GM21723 (cell line): ENCODE measurements around the gene HTRA3.

Experiments used
- ATAC-seq: cut with Tn5 transposase; IDR thresholded peaks from one replicate; pipeline ENCODE4 v1.9.1; 2021; ENCODE audit warnings: mild to moderate bottlenecking, moderate library complexity; ENCODE audit not compliant: unreplicated experiment

The HTRA3 gene

GRCh38 chr4:8290701-8290970 is 21.1 kb downstream of the HTRA3 start:
- ATAC-seq: no peak

- no peak for ATAC-seq
Observed at GRCh38 chr4:8291036-8291682, 21.6 kb downstream of the HTRA3 start.

GRCh38 chr4:8291701-8292477 is 22.3 kb downstream of the HTRA3 start:
- no peak for ATAC-seq

- ATAC-seq: no peak
Observed at GRCh38 chr4:8292478-8293107, 23.0 kb downstream of the HTRA3 start.

DNA sequence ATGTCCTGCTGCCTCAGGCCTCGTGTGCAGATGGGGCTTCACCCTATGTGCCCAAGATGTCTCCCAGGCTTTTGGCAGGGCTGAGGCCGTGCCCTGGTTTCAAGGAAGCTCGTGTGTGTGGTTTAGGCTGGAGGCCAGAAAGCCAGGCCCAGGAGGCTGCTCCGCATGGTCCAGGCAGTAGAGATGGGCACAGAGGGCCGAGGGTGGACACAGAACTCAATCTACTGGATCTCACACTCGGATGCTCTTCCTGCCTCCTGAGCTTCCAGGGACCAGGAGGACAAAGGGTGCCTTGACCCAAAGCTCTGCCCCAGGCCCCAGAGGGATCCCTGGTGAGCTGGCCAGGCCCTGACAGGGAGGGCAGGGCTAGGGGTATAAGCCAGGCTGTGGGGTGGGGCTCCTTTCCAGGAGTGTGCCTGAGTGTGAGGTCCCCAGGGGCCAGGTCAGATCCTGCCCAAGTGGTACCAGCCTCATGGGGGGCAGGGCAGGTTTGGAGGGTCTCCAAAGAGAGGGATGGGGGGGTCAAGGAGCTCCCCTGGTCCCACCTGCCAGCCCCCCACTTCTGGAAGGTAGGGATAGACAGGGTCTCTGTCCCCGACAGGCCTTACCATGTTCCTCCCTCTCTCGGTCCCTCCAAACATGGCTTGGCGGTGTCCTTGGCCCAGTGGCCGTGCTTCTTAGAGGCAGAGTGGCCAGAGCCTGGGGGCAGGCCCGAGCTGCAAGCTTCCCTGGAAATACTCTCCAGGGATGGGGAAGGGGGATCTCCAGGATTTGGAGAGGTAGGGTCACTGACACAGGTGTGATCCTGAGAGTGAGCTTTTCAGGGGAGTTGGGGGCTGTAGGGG is 23.8 kb downstream of the HTRA3 start:
- ATAC-seq: no peak

DNA sequence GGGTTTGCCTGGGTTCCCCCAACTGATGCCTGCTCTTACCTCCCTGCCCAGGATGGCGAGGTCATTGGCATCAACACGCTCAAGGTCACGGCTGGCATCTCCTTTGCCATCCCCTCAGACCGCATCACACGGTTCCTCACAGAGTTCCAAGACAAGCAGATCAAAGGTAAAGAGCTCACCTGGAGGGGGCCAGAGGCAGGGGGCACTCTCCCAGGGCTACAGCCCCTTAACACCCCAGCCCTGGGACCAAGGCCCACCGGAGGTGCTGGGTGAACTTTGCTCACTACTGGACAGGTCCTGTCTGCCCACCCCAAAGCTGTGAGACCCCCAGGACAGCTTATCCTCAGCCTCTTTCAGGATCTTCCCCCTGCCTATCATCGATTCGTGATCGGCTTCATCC is 24.5 kb downstream of the HTRA3 start:
- no peak for ATAC-seq

- no peak for ATAC-seq
Observed at GRCh38 chr4:8294775-8295174, 25.2 kb downstream of the HTRA3 start.

DNA sequence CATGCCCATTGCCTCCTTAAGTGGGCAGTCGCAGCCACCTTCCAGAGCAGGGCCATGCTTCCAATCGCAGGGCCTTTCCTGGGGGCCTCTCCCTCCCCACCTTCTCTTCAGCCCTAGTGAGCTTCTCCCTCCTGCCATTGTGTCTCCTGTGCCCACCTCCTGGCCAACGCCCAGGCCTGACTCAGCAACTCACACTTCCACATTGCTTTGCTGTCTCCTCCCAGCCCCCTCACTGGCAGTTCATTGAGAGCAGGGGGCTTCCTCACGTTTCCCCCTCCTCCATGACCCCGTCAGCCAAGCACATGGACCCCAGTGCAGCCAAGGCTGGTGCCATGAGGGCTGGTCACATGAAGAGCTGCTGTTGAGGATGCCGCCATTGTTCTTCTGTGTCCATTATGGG is 25.9 kb downstream of the HTRA3 start:
- no peak for ATAC-seq

DNA sequence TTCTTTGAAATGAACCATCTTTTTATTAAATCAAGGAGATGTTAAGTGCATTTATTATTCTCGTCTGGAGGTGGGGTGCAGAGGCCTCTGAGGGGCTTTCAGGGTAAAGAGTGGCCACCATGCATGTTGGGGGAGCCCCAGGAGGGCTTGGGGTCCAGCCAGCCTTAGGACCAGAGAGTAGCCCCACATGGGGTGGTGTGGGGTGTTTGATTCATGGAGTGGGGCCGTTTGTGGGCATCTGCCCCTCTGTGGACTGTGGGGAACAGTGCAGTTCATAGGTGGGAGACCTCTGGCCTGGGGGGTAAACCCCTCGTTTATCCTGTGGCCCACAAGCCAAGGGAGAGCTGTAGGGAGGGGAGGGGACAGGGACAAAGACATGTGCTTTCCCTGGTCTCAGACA is 26.9 kb downstream of the HTRA3 start:
- ATAC-seq: no peak

- ATAC-seq: no peak
Observed at GRCh38 chr4:8297141-8297601, 27.6 kb downstream of the HTRA3 start.

GRCh38 chr4:8297691-8298485 is 28.3 kb downstream of the HTRA3 start:
- no peak for ATAC-seq

GRCh38 chr4:8300832-8301231 is 31.3 kb downstream of the HTRA3 start:
- ATAC-seq: no peak

DNA sequence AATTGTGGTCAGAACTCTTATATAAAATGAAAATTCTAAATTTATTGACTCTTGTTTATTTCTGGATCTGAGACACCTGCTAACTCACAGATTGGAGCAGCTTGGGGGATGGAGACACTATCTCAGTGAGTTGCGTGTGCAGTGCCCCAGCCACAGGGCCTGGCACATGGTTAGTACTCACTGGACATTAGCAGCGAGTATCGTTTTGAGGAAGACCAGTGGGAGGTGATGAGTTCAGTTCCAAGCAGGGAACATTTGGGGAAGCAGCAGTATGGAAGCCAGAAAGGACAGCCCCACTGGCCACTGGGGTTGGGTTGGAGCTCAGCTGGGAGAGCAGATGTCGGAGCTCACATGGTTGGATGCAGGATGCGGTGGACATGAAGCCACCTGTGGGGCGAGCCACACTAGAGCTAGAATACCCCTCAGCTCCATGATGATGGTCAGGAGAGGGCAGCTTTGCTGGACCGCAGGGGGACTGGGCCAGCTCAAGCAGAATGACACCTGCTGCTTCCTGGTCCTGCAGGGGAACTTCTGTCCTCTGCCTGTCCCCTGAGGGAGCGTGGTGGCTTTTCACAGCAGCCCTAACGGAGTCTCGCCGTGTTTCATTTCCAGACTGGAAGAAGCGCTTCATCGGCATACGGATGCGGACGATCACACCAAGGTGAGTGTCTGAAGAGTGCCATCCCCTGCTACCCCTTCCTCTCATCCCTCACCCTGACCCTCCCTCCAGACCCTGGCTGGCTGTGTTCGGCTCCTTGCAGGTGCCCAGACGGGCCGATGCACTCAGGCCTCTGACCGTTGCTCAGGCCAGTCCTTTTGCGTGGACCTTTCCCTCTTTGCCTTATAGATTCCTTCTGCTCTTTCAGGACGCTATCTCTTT is 32.5 kb downstream of the HTRA3 start:
- no peak for ATAC-seq

- ATAC-seq: no peak
Observed at GRCh38 chr4:8303081-8303480, 33.5 kb downstream of the HTRA3 start.

DNA sequence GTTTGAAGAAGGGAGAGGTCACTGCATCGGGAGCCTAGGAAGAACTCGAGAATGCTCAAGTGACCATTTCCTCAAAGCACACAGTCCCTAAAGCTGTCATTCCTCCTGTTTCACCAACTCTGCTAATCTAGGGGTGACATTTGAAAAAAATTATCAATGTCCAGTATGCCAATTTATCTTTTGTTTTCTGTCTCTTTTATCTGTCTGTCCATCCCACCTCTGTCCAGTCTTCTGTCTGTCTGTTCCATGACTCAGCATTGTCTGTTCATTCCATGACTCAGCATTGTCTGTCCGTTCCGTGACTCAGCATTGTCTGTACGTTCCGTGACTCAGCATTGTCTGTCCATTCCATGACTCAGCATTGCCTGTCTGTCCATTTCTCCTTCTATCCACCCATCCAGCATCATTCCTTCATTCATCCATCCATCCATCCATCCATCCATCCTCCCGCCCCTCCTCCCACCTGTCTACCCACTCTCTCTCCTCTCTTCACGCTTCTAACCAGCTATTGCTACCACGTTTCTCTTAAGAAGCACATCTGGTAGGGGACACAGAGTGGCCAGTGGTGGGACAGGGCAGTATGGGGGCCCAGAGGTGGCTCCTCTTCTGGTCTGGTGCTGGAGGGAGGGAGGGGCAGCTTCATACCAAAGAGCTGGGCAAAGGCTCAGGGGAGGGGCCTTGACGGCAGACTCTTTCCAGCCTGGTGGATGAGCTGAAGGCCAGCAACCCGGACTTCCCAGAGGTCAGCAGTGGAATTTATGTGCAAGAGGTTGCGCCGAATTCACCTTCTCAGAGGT is 34.1 kb downstream of the HTRA3 start:
- no peak for ATAC-seq

GRCh38 chr4:8304827-8305695 is 35.5 kb downstream of the HTRA3 start:
- ATAC-seq: no peak

- ATAC-seq: no peak
Observed at GRCh38 chr4:8305851-8306471, 36.4 kb downstream of the HTRA3 start.
